ENCODE measurements around the gene ITGB7.
A peak's percentile ranks its signal among the peaks of the same experiment; 100 is the strongest.

ITGB7 gene

GRCh38 chr12:53236443-53237111 lies 29.5 kb upstream of the ITGB7 start:
- H3K36me3 ChIP-seq (ENCODE audit: insufficient read depth, low read length) = no peaks in the 10 kb centered on the region
- no peak overlapping the region for H3K9ac ChIP-seq (ENCODE audit: low read depth, low read length)
- no peak overlapping the region for H3K4me2 ChIP-seq (ENCODE audit: low read length)
- no peaks in the 10 kb centered on the region for H3K9me3 ChIP-seq (replicated peaks; ENCODE audit: low read length)
- no peak overlapping the region for H3K4me3 ChIP-seq (ENCODE audit: low read length)
- H3K4me1 ChIP-seq (ENCODE audit: control insufficient read depth, insufficient read depth, low read length) = peaks cover 22% of the 10 kb centered on the region
- peaks cover 30% of the 10 kb centered on the region for H3K27me3 ChIP-seq (ENCODE audit: control insufficient read depth, insufficient read depth, low read length)

- peaks cover 29% of the 10 kb centered on the region for H3K4me1 ChIP-seq (ENCODE audit: control insufficient read depth, insufficient read depth, low read length)
- no peak overlapping the region for H3K4me3 ChIP-seq (ENCODE audit: low read length)
- H3K9me3 ChIP-seq (replicated peaks; ENCODE audit: low read length) = no peaks in the 10 kb centered on the region
- peaks cover 27% of the 10 kb centered on the region for H3K27me3 ChIP-seq (ENCODE audit: control insufficient read depth, insufficient read depth, low read length)
- no peaks in the 10 kb centered on the region for H3K36me3 ChIP-seq (ENCODE audit: insufficient read depth, low read length)
- H3K9ac ChIP-seq (ENCODE audit: low read depth, low read length) = no peak overlapping the region
- H3K4me2 ChIP-seq (ENCODE audit: low read length) = no peak overlapping the region
Observed at GRCh38 chr12:53235742-53236442, 28.8 kb upstream of the ITGB7 start.

- Histone ChIP-seq H3K4me2 (ENCODE audit: low read length) (no peak overlapping the region), H3K4me1 (ENCODE audit: control insufficient read depth, insufficient read depth, low read length) (peaks cover 32% of the 10 kb centered on the region), H3K9me3 (replicated peaks; ENCODE audit: low read length) (no peaks in the 10 kb centered on the region), H3K9ac (ENCODE audit: low read depth, low read length) (no peak overlapping the region), H3K27me3 (ENCODE audit: control insufficient read depth, insufficient read depth, low read length) (peaks cover 26% of the 10 kb centered on the region), H3K4me3 (ENCODE audit: low read length) (no peak overlapping the region), H3K36me3 (ENCODE audit: insufficient read depth, low read length) (no peaks in the 10 kb centered on the region)
Observed at GRCh38 chr12:53235164-53235563, 28.1 kb upstream of the ITGB7 start.

GRCh38 chr12:53234271-53234914 lies 27.3 kb upstream of the ITGB7 start:
- Histone ChIP-seq H3K4me3 (ENCODE audit: low read length) (no peak overlapping the region), H3K36me3 (ENCODE audit: insufficient read depth, low read length) (no peaks in the 10 kb centered on the region), H3K27me3 (ENCODE audit: control insufficient read depth, insufficient read depth, low read length) (peaks cover 19% of the 10 kb centered on the region), H3K4me1 (ENCODE audit: control insufficient read depth, insufficient read depth, low read length) (peaks cover 32% of the 10 kb centered on the region), H3K9me3 (replicated peaks; ENCODE audit: low read length) (no peaks in the 10 kb centered on the region), H3K4me2 (ENCODE audit: low read length) (no peak overlapping the region), H3K9ac (ENCODE audit: low read depth, low read length) (no peak overlapping the region)

GRCh38 chr12:53233671-53234121 lies 26.6 kb upstream of the ITGB7 start:
- no peaks in the 10 kb centered on the region for H3K9me3 ChIP-seq (replicated peaks; ENCODE audit: low read length)
- peaks cover 32% of the 10 kb centered on the region for H3K4me1 ChIP-seq (ENCODE audit: control insufficient read depth, insufficient read depth, low read length)
- H3K4me2 ChIP-seq (ENCODE audit: low read length) = no peak overlapping the region
- no peaks in the 10 kb centered on the region for H3K36me3 ChIP-seq (ENCODE audit: insufficient read depth, low read length)
- no peak overlapping the region for H3K4me3 ChIP-seq (ENCODE audit: low read length)
- peaks cover 19% of the 10 kb centered on the region for H3K27me3 ChIP-seq (ENCODE audit: control insufficient read depth, insufficient read depth, low read length)
- no peak overlapping the region for H3K9ac ChIP-seq (ENCODE audit: low read depth, low read length)

GRCh38 chr12:53232646-53233461 lies 25.8 kb upstream of the ITGB7 start:
- H3K9ac ChIP-seq (ENCODE audit: low read depth, low read length) = peak overlapping the region; percentile 57
- peaks cover 19% of the 10 kb centered on the region for H3K27me3 ChIP-seq (ENCODE audit: control insufficient read depth, insufficient read depth, low read length)
- peaks cover 32% of the 10 kb centered on the region for H3K4me1 ChIP-seq (ENCODE audit: control insufficient read depth, insufficient read depth, low read length)

GRCh38 chr12:53231921-53232645 lies 25.0 kb upstream of the ITGB7 start, which contains the start of gene RARG:
Gene RARG, minus strand, starts transcription at chr12:53232209. Its CDS starts 4,664 bp downstream, at chr12:53227545.
- Histone ChIP-seq H3K27me3 (ENCODE audit: control insufficient read depth, insufficient read depth, low read length) (peaks cover 12% of the 10 kb centered on the region), H3K4me1 (ENCODE audit: control insufficient read depth, insufficient read depth, low read length) (peaks cover 32% of the 10 kb centered on the region), H3K36me3 (ENCODE audit: insufficient read depth, low read length) (peaks cover 3% of the 10 kb centered on the region), H3K9ac (ENCODE audit: low read depth, low read length) (peak within 1 kb of the TSS; percentile 79), H3K9me3 (replicated peaks; ENCODE audit: low read length) (no peaks in the 10 kb centered on the region), H3K4me3 (ENCODE audit: low read length) (peak within 1 kb of the TSS; percentile 78), H3K4me2 (ENCODE audit: low read length) (peak within 1 kb of the TSS; percentile 93)

More at GRCh38 chr12:53232646-53233461, 25.8 kb upstream of the ITGB7 start:
- Histone ChIP-seq H3K4me2 (ENCODE audit: low read length) (peak overlapping the region; percentile 87), H3K36me3 (ENCODE audit: insufficient read depth, low read length) (no peaks in the 10 kb centered on the region), H3K9me3 (replicated peaks; ENCODE audit: low read length) (no peaks in the 10 kb centered on the region), H3K4me3 (ENCODE audit: low read length) (peak overlapping the region; percentile 69)

- Histone ChIP-seq H3K4me2 (ENCODE audit: low read length) (peak overlapping the region; percentile 93), H3K4me3 (ENCODE audit: low read length) (peak overlapping the region; percentile 78), H3K9ac (ENCODE audit: low read depth, low read length) (peak overlapping the region; percentile 79), H3K4me1 (ENCODE audit: control insufficient read depth, insufficient read depth, low read length) (peaks cover 32% of the 10 kb centered on the region), H3K27me3 (ENCODE audit: control insufficient read depth, insufficient read depth, low read length) (peaks cover 7% of the 10 kb centered on the region), H3K36me3 (ENCODE audit: insufficient read depth, low read length) (peaks cover 6% of the 10 kb centered on the region), H3K9me3 (replicated peaks; ENCODE audit: low read length) (no peaks in the 10 kb centered on the region)
Observed at GRCh38 chr12:53231671-53231920, 24.5 kb upstream of the ITGB7 start.

GRCh38 chr12:53230108-53230845 lies 23.2 kb upstream of the ITGB7 start:
- Histone ChIP-seq H3K9ac (ENCODE audit: low read depth, low read length) (no peak overlapping the region), H3K4me2 (ENCODE audit: low read length) (peak overlapping the region; percentile 93), H3K4me1 (ENCODE audit: control insufficient read depth, insufficient read depth, low read length) (peaks cover 32% of the 10 kb centered on the region), H3K4me3 (ENCODE audit: low read length) (no peak overlapping the region), H3K27me3 (ENCODE audit: control insufficient read depth, insufficient read depth, low read length) (no peaks in the 10 kb centered on the region), H3K9me3 (replicated peaks; ENCODE audit: low read length) (no peaks in the 10 kb centered on the region), H3K36me3 (ENCODE audit: insufficient read depth, low read length) (peaks cover 6% of the 10 kb centered on the region)

GRCh38 chr12:53229454-53229853 lies 22.4 kb upstream of the ITGB7 start:
- H3K4me1 ChIP-seq (ENCODE audit: control insufficient read depth, insufficient read depth, low read length) = peaks cover 32% of the 10 kb centered on the region
- no peak overlapping the region for H3K4me3 ChIP-seq (ENCODE audit: low read length)
- no peak overlapping the region for H3K9ac ChIP-seq (ENCODE audit: low read depth, low read length)
- no peaks in the 10 kb centered on the region for H3K27me3 ChIP-seq (ENCODE audit: control insufficient read depth, insufficient read depth, low read length)
- no peaks in the 10 kb centered on the region for H3K9me3 ChIP-seq (replicated peaks; ENCODE audit: low read length)
- H3K4me2 ChIP-seq (ENCODE audit: low read length) = no peak overlapping the region
- H3K36me3 ChIP-seq (ENCODE audit: insufficient read depth, low read length) = peaks cover 6% of the 10 kb centered on the region
